K562 (cell line): Measurements from ENCODE around the gene RALY. TPM values are rescaled to one million over a fixed set of nuclear protein-coding genes. Genes with fewer than 3 reads are reported as not detected.

Source experiments
- CBX5 ChIP-seq: IDR thresholded peaks from 2 replicates; pipeline ENCODE4 v1.6.1; 2014; ENCODE audit warnings: low read depth, borderline replicate concordance
- CREBBP ChIP-seq: IDR thresholded peaks from one replicate; pipeline ENCODE4 v1.6.1; 2012; ENCODE audit warnings: low read depth, mild to moderate bottlenecking, control low read depth, inconsistent platforms, low read length
- CREM ChIP-seq: IDR thresholded peaks from 2 replicates; pipeline ENCODE4 v1.6.1; 2014; ENCODE audit warnings: antibody characterized with exemption, low read depth
- GATAD2A ChIP-seq: fragments of 450-650 bp; IDR thresholded peaks from 2 replicates; pipeline ENCODE4 v1.6.1; 2017
- MCM2 ChIP-seq: fragments of 450-650 bp; IDR thresholded peaks from 2 replicates; pipeline ENCODE4 v1.6.1; 2017; ENCODE audit warnings: low read depth, mild to moderate bottlenecking
- NR1H2 ChIP-seq: sonication (generic); formaldehyde crosslinking; IDR thresholded peaks from 2 replicates; pipeline ENCODE4 v1.4.0; 2020; ENCODE audit warnings: mild to moderate bottlenecking, missing genetic modification reagents
- NR2C1 ChIP-seq, 2 experiments: fragments of 450-650 bp; IDR thresholded peaks; 2 replicates each; pipeline ENCODE4 v1.6.1; 2017; ENCODE audit warnings: mild to moderate bottlenecking in 2 of 2, antibody characterized with exemption in 1 of 2, inconsistent platforms in 1 of 2, missing compliant biosample characterization in 1 of 2, missing genetic modification characterization in 1 of 2
- RAD21 ChIP-seq, 2 experiments: fragments of 250-450 bp in 1 of 2; fragments of 450-650 bp in 1 of 2; sonication (Bioruptor Pico) in 1 of 2; formaldehyde crosslinking in 1 of 2; IDR thresholded peaks in 1 of 2; conservative IDR thresholded peaks in 1 of 2; 2 replicates each; pipeline versions ENCODE4 v1.4.0 to v1.8.0; 2020 to 2022; ENCODE audit warnings: mild to moderate bottlenecking in 2 of 2, moderate library complexity in 1 of 2
- RBM15 ChIP-seq: fragments of 200-400 bp; formaldehyde crosslinking; IDR thresholded peaks from 2 replicates; pipeline ENCODE4 v1.6.1; 2018; ENCODE audit warnings: mild to moderate bottlenecking, low read length, moderate library complexity; ENCODE audit not compliant: insufficient read depth
- SAP30 ChIP-seq: fragments of 200-600 bp; sonication (generic); IDR thresholded peaks from 2 replicates; pipeline ENCODE4 v1.6.1; 2012; ENCODE audit warnings: borderline replicate concordance, low read depth, mild to moderate bottlenecking, moderate library complexity, low read length, control low read depth, inconsistent platforms; ENCODE audit not compliant: insufficient read depth, poor library complexity, severe bottlenecking
- ZEB2 ChIP-seq: fragments of 450-650 bp; IDR thresholded peaks from 2 replicates; pipeline ENCODE4 v1.6.1; 2016
- polyA plus RNA-seq, 8 experiments: library from polyadenylated mRNA; depleted of rRNA in 4 of 8; stranded (reverse) in 5 of 8; unstranded in 3 of 8; fragments of >200 nt; fragmentation: Nextera tagmentation in 2 of 8; fragmentation: Illumina TruSeq in 1 of 8; extraction: Ambion mirVana in 2 of 8; extraction: Trizol in 1 of 8; gene quantifications; 2 replicates each; pipeline versions ENCODE4 v1.2.1 to v1.2.3, GENCODE V29; 2011 to 2014; ENCODE audit warnings: inconsistent platforms in 1 of 8, missing spikeins in 1 of 8
- total RNA-seq, 7 experiments: library from RNA; depleted of rRNA in 6 of 7; stranded (reverse); fragments of >200 nt in 6 of 7; fragmentation: Illumina TruSeq in 2 of 7; extraction: Trizol in 2 of 7; gene quantifications; 2 replicates each; pipeline versions ENCODE4 v1.2.1 to v1.2.3, GENCODE V29; 2011 to 2021; ENCODE audit warnings: low replicate concordance in 1 of 7
- TF ChIP-seq, protein P1 (sequence below): sonication (generic); formaldehyde crosslinking; IDR thresholded peaks from 2 replicates; pipeline ENCODE4 v1.8.1; 2023; ENCODE audit warnings: mild to moderate bottlenecking, missing genetic modification reagents
- TF ChIP-seq, protein P2 (sequence below), 2 experiments: fragments of 150-350 bp in 1 of 2; IDR thresholded peaks; 2 replicates each; pipeline ENCODE4 v1.6.1; 2012 to 2016; ENCODE audit warnings: low read depth in 2 of 2, low read length in 2 of 2, mild to moderate bottlenecking in 1 of 2, moderate library complexity in 1 of 2
- TF ChIP-seq, protein P3 (sequence below), 2 experiments: fragments of 200-800 bp in 1 of 2; sonication (Bioruptor generic) in 1 of 2; sonication (generic) in 1 of 2; formaldehyde crosslinking in 1 of 2; IDR thresholded peaks in 1 of 2; conservative IDR thresholded peaks in 1 of 2; 2 replicates each; pipeline versions ENCODE4 v1.5.0 to v1.6.1; 2016 to 2020; ENCODE audit warnings: missing compliant biosample characterization in 1 of 2, missing genetic modification characterization in 1 of 2, missing genetic modification reagents in 1 of 2
- TF ChIP-seq, protein P4 (sequence below): IDR thresholded peaks from 2 replicates; pipeline ENCODE4 v1.6.1; 2016; ENCODE audit warnings: missing genetic modification characterization, missing compliant biosample characterization
- TF ChIP-seq, protein P5 (sequence below): sonication (generic); formaldehyde crosslinking; IDR thresholded peaks from 2 replicates; pipeline ENCODE4 v1.8.0; 2022; ENCODE audit warnings: missing genetic modification reagents, mild to moderate bottlenecking, moderate library complexity, borderline replicate concordance

The RALY gene
- total and polyA plus RNA-seq, 9 of the 15 experiments (the other 6 are each of a cell fraction or from before 2014, with no cell fraction given): 0.80 to 207 (median 128) TPM

DNA sequence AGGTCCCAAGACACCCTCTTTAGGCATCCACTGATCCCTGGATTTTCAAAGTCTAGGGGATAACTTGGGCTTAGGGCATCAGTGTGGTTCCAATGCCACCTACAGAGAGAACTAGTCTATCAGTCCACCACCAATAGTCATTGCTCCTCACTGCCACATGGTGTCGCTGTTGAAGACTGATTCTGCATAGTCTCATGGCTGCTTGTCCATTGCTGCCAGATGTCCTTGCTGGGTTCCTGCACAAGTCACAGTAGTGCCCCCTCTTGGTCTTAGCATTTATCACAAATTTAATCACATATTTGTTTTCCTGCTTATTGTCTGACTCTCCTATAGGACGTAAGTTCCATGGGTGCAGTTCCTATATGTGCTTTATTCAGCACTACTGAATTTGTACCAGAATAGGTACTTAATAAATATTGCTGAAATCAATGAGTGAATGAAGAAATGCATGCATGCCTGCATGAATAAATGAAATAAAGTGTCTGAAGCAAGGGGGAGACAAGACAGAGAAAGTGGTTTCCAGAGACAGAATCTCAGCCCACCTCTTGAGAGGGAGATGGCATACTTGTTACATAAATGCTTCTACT, 45.9 kb upstream of the RALY start (continued):
- no peak for TF ChIP-seq NR1H2 (CRISPR knock-in tag)
- TF ChIP-seq RBM15: no peak
- no peak for TF ChIP-seq SAP30
- no peak for TF ChIP-seq NR2C1 (IDR thresholded peaks at IDR 0.05)
- 0 out of 2 replicates have a peak, but pooled peaks have one; percentile 21 for TF ChIP-seq NR2C1 (tag; IDR thresholded peaks at IDR 0.05)
- TF ChIP-seq, protein P1, sequence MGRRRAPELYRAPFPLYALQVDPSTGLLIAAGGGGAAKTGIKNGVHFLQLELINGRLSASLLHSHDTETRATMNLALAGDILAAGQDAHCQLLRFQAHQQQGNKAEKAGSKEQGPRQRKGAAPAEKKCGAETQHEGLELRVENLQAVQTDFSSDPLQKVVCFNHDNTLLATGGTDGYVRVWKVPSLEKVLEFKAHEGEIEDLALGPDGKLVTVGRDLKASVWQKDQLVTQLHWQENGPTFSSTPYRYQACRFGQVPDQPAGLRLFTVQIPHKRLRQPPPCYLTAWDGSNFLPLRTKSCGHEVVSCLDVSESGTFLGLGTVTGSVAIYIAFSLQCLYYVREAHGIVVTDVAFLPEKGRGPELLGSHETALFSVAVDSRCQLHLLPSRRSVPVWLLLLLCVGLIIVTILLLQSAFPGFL (CRISPR knock-in tag): no peak
- TF ChIP-seq, protein P2, sequence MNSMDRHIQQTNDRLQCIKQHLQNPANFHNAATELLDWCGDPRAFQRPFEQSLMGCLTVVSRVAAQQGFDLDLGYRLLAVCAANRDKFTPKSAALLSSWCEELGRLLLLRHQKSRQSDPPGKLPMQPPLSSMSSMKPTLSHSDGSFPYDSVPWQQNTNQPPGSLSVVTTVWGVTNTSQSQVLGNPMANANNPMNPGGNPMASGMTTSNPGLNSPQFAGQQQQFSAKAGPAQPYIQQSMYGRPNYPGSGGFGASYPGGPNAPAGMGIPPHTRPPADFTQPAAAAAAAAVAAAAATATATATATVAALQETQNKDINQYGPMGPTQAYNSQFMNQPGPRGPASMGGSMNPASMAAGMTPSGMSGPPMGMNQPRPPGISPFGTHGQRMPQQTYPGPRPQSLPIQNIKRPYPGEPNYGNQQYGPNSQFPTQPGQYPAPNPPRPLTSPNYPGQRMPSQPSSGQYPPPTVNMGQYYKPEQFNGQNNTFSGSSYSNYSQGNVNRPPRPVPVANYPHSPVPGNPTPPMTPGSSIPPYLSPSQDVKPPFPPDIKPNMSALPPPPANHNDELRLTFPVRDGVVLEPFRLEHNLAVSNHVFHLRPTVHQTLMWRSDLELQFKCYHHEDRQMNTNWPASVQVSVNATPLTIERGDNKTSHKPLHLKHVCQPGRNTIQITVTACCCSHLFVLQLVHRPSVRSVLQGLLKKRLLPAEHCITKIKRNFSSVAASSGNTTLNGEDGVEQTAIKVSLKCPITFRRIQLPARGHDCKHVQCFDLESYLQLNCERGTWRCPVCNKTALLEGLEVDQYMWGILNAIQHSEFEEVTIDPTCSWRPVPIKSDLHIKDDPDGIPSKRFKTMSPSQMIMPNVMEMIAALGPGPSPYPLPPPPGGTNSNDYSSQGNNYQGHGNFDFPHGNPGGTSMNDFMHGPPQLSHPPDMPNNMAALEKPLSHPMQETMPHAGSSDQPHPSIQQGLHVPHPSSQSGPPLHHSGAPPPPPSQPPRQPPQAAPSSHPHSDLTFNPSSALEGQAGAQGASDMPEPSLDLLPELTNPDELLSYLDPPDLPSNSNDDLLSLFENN (IDR thresholded peaks at IDR 0.05; ENCODE audit: low read depth in 2 of 2, low read length in 2 of 2): no peak
- TF ChIP-seq, protein P3, sequence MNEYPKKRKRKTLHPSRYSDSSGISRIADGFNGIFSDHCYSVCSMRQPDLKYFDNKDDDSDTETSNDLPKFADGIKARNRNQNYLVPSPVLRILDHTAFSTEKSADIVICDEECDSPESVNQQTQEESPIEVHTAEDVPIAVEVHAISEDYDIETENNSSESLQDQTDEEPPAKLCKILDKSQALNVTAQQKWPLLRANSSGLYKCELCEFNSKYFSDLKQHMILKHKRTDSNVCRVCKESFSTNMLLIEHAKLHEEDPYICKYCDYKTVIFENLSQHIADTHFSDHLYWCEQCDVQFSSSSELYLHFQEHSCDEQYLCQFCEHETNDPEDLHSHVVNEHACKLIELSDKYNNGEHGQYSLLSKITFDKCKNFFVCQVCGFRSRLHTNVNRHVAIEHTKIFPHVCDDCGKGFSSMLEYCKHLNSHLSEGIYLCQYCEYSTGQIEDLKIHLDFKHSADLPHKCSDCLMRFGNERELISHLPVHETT (CRISPR knock-in tag; conservative IDR thresholded peaks at IDR 0.05 in 1 of 2, IDR thresholded peaks at IDR 0.05 in 1 of 2): no peak
- no peak for TF ChIP-seq CREBBP
- TF ChIP-seq GATAD2A: no peak
- peak; percentile 71 for TF ChIP-seq ZEB2
- TF ChIP-seq CREM: peak; percentile 57
- TF ChIP-seq, protein P4, sequence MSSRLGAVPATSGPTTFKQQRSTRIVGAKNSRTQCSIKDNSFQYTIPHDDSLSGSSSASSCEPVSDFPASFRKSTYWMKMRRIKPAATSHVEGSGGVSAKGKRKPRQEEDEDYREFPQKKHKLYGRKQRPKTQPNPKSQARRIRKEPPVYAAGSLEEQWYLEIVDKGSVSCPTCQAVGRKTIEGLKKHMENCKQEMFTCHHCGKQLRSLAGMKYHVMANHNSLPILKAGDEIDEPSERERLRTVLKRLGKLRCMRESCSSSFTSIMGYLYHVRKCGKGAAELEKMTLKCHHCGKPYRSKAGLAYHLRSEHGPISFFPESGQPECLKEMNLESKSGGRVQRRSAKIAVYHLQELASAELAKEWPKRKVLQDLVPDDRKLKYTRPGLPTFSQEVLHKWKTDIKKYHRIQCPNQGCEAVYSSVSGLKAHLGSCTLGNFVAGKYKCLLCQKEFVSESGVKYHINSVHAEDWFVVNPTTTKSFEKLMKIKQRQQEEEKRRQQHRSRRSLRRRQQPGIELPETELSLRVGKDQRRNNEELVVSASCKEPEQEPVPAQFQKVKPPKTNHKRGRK (tag): no peak
- no peak for TF ChIP-seq MCM2
- TF ChIP-seq, protein P5, sequence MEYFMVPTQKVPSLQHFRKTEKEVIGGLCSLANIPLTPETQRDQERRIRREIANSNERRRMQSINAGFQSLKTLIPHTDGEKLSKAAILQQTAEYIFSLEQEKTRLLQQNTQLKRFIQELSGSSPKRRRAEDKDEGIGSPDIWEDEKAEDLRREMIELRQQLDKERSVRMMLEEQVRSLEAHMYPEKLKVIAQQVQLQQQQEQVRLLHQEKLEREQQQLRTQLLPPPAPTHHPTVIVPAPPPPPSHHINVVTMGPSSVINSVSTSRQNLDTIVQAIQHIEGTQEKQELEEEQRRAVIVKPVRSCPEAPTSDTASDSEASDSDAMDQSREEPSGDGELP: 0 out of 2 replicates have a peak, but pooled peaks have one; percentile 42
- peak; percentile 99 for TF ChIP-seq CBX5
- TF ChIP-seq RAD21 (CRISPR knock-in tag; conservative IDR thresholded peaks at IDR 0.05 in 1 of 2, IDR thresholded peaks at IDR 0.05 in 1 of 2): peak; percentile 58 to 94
